ENCODE results near the gene ASB5. TPM values are rescaled to one million over a fixed set of nuclear protein-coding genes. Genes with fewer than 3 reads are reported as not detected.

The ASB5 gene
- total RNA-seq, 1 experiment from 2014 or later, result not detected

DNA sequence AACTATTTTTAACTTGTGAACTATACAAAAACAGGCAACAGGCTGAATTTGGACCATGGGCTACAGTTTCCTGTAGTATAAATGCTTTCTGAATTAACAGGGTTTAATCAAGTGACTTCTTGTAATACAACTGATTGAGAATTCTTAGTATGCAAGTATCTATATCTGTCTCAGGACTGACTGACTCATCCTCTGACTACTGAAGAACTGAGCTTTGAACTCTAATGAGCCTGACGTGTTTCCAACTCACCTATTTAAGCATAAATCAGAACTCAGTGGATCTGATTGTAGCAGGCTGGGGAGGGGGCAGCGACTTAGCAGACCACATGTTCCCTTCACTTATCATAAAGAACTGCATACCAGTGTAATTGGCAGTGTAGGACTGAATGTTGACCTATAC lies 81.4 kb downstream of the ASB5 start:
- peak overlapping the region; percentile 77 for H2AFZ ChIP-seq (ENCODE audit: low read depth, low read length, poor library complexity, severe bottlenecking)
- H3K9me2 ChIP-seq (ENCODE audit: insufficient read depth), result no peaks in the 10 kb centered on the region
- H3K9me3 ChIP-seq (ENCODE audit: control insufficient read depth in 1 of 2, insufficient read depth in 1 of 2, low read depth in 1 of 2, low read length in 2 of 2), result no peaks in the 10 kb centered on the region
- H4K20me1 ChIP-seq (ENCODE audit: insufficient read depth), result no peaks in the 10 kb centered on the region
- H3K27me3 ChIP-seq (ENCODE audit: insufficient read depth, low read length), result no peaks in the 10 kb centered on the region
- no peak for DNase-seq (ENCODE audit: low read depth, low spot score)
- H3K4me2 ChIP-seq (ENCODE audit: low read length), result peak overlapping the region; percentile 64
- RAD21 ChIA-PET (ENCODE audit: low non-redundant PET in 1 of 2, low total read pairs in 2 of 2, uncharacterized antibody in 2 of 2, unreplicated experiment in 2 of 2), result no interaction called here
- no peak overlapping the region for H3K27ac ChIP-seq (ENCODE audit: low read depth, low read length)
- H3K9ac ChIP-seq (ENCODE audit: low read length), result no peak overlapping the region
- intact Hi-C loops (cut with micrococcal nuclease), result no loop called here
- POLR2A ChIA-PET, result no interaction called here
- H3K36me3 ChIP-seq (ENCODE audit: control insufficient read depth in 1 of 2, insufficient read depth in 2 of 2, low read length in 2 of 2), result no peaks in the 10 kb centered on the region
- no TSS peak for BruUV-seq (replicated peaks)
- TF ChIP-seq SRF (IDR thresholded peaks at IDR 0.05; ENCODE audit: low read depth) (no peak), JUND (IDR thresholded peaks at IDR 0.05) (peak; percentile 61), FOSL1 (IDR thresholded peaks at IDR 0.05; ENCODE audit: low read depth) (peak; percentile 69), SP1 (IDR thresholded peaks at IDR 0.05; ENCODE audit: low read depth) (peak; percentile 34; the same call in 1 of the 2 replicates)
- H3K4me3 ChIP-seq (replicated peaks in 1 of 2; ENCODE audit: low read depth in 1 of 2, low read length in 2 of 2), result peak overlapping the region in 1 of 2 experiments; percentile 12; a peak in 2 of 4 replicates
- no peaks in the 10 kb centered on the region for H3K79me2 ChIP-seq (ENCODE audit: insufficient read depth, low read length)
- peak; percentile 67 for ATAC-seq
- CTCF ChIA-PET, result no interaction called here
- H3K4me1 ChIP-seq (ENCODE audit: control insufficient read depth in 1 of 2, insufficient read depth in 2 of 2, low read length in 2 of 2), result peaks cover 0 to 23% of the 10 kb centered on the region in 2 experiments; a peak in 2 of 4 replicates

DNA sequence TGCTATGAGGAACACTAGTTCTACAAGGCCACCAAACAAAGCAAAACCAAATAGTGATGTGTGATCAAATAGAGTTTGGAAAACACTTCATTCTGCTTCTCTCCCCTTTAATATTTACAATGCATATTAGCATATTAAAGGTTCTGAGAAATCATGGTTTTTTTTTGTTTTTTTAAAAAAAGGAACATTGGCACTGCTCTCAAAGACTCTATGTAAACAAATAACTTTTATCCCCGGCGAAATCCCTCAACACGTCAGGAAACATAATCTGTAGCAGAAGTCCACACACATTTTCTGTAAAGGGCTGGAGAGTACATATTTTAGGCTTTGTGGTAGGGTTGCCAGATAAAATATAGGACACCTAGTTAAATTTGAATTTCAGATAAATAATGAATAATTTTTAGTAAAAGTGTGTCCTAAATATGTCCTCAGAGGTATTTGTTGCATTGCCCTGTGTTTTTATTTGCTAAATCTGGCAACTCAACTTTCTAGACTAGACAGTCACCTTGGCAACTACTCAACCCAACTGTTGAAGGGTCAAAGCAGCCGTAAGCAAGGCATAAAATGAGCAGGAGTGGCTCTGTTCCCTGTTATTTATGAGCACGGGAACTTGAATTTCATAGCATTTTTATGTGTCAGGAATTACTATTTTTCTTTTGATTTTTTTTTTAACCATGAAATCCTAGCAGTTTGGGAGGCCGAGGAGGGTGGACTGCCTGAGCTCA lies 82.2 kb downstream of the ASB5 start:
- H3K4me2 ChIP-seq (ENCODE audit: low read length), result peak overlapping the region; percentile 64
- intact Hi-C loops (cut with micrococcal nuclease), result no loop called here
- H3K79me2 ChIP-seq (ENCODE audit: insufficient read depth, low read length), result no peaks in the 10 kb centered on the region
- ChIA-PET POLR2A (no interaction called here), CTCF (no interaction called here), RAD21 (ENCODE audit: low non-redundant PET in 1 of 2, low total read pairs in 2 of 2, uncharacterized antibody in 2 of 2, unreplicated experiment in 2 of 2) (no interaction called here)
- no peaks in the 10 kb centered on the region for H3K9me2 ChIP-seq (ENCODE audit: insufficient read depth)
- H4K20me1 ChIP-seq (ENCODE audit: insufficient read depth), result no peaks in the 10 kb centered on the region
- ATAC-seq, result no peak
- H3K4me1 ChIP-seq (ENCODE audit: control insufficient read depth in 1 of 2, insufficient read depth in 2 of 2, low read length in 2 of 2), result peaks cover 0 to 20% of the 10 kb centered on the region in 2 experiments; a peak in 2 of 4 replicates
- no peaks in the 10 kb centered on the region for H3K36me3 ChIP-seq (ENCODE audit: control insufficient read depth in 1 of 2, insufficient read depth in 2 of 2, low read length in 2 of 2)
- 0 out of 4 replicates have a peak overlapping the region, but pooled peaks of 1 of the 2 experiments have one; percentile 12 for H3K4me3 ChIP-seq (replicated peaks in 1 of 2; ENCODE audit: low read depth in 1 of 2, low read length in 2 of 2)
- BruUV-seq (replicated peaks), result no TSS peak
- no peak overlapping the region for H3K9ac ChIP-seq (ENCODE audit: low read length)
- no peaks in the 10 kb centered on the region for H3K9me3 ChIP-seq (ENCODE audit: control insufficient read depth in 1 of 2, insufficient read depth in 1 of 2, low read depth in 1 of 2, low read length in 2 of 2)
- no peak for DNase-seq (ENCODE audit: low read depth, low spot score)
- H3K27ac ChIP-seq (ENCODE audit: low read depth, low read length), result no peak overlapping the region
- peak overlapping the region; percentile 77 for H2AFZ ChIP-seq (ENCODE audit: low read depth, low read length, poor library complexity, severe bottlenecking)
- no peaks in the 10 kb centered on the region for H3K27me3 ChIP-seq (ENCODE audit: insufficient read depth, low read length)
- TF ChIP-seq POLR2A (IDR thresholded peaks at IDR 0.05; ENCODE audit: borderline replicate concordance, extremely low read depth, insufficient read depth, insufficient read length) (no peak), ELF1 (IDR thresholded peaks at IDR 0.05; ENCODE audit: borderline replicate concordance, low read depth) (no peak), YY1 (IDR thresholded peaks at IDR 0.05; ENCODE audit: extremely low read depth, insufficient replicate concordance, low read depth, low read length) (no peak), RAD21 (IDR thresholded peaks at IDR 0.05; ENCODE audit: low read depth) (no peak), ZFX (IDR thresholded peaks at IDR 0.05) (no peak), CEBPB (IDR thresholded peaks at IDR 0.05; ENCODE audit: low read depth) (no peak), JUND (IDR thresholded peaks at IDR 0.05) (no peak), EZH2 (IDR thresholded peaks at IDR 0.05) (no peak)
- TF ChIP-seq, protein P1, sequence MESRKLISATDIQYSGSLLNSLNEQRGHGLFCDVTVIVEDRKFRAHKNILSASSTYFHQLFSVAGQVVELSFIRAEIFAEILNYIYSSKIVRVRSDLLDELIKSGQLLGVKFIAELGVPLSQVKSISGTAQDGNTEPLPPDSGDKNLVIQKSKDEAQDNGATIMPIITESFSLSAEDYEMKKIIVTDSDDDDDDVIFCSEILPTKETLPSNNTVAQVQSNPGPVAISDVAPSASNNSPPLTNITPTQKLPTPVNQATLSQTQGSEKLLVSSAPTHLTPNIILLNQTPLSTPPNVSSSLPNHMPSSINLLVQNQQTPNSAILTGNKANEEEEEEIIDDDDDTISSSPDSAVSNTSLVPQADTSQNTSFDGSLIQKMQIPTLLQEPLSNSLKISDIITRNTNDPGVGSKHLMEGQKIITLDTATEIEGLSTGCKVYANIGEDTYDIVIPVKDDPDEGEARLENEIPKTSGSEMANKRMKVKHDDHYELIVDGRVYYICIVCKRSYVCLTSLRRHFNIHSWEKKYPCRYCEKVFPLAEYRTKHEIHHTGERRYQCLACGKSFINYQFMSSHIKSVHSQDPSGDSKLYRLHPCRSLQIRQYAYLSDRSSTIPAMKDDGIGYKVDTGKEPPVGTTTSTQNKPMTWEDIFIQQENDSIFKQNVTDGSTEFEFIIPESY (IDR thresholded peaks at IDR 0.05; ENCODE audit: extremely low read depth, insufficient replicate concordance, low read length), result no peak
- TF ChIP-seq, protein P2, sequence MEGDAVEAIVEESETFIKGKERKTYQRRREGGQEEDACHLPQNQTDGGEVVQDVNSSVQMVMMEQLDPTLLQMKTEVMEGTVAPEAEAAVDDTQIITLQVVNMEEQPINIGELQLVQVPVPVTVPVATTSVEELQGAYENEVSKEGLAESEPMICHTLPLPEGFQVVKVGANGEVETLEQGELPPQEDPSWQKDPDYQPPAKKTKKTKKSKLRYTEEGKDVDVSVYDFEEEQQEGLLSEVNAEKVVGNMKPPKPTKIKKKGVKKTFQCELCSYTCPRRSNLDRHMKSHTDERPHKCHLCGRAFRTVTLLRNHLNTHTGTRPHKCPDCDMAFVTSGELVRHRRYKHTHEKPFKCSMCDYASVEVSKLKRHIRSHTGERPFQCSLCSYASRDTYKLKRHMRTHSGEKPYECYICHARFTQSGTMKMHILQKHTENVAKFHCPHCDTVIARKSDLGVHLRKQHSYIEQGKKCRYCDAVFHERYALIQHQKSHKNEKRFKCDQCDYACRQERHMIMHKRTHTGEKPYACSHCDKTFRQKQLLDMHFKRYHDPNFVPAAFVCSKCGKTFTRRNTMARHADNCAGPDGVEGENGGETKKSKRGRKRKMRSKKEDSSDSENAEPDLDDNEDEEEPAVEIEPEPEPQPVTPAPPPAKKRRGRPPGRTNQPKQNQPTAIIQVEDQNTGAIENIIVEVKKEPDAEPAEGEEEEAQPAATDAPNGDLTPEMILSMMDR (IDR thresholded peaks at IDR 0.05 in 2 of 3, conservative IDR thresholded peaks at IDR 0.05 in 1 of 3; ENCODE audit: borderline replicate concordance in 1 of 3, insufficient read depth in 1 of 3, low read depth in 2 of 3, low read length in 2 of 3), result no peak
